GM19025 (cell line): ENCODE data around the gene USH2A.

ENCODE experiments used
- ATAC-seq: cut with Tn5 transposase; IDR thresholded peaks from one replicate; pipeline ENCODE4 v1.9.1; 2021; ENCODE audit warnings: mild to moderate bottlenecking, low read depth, moderate library complexity; ENCODE audit not compliant: unreplicated experiment

Gene USH2A

DNA sequence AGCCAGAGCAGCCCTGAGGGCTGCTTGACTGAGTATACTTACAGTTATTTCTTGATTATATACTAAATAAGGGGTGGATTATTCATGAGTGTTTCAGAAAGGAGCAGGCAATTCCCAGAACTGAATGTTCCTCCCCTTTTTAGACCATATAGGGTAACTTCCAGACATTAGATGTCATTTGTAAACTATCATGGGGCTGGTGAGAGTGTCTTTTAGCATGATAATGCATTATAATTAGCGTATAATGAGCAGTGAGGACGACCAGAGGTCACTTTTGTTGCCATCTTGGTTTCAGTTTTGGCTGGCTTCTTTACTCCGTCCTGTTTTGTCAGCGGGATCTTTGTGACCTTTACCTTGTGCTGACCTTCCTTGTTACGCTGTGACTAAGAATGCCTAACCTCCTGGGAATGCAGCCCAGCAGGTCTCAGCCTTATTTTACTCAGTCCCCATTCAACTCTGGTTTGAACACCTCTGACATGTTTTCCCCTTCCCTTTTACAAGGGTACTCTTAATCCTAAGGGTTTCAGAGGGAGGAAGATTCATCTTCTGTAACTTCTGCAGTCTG is 840.0 kb downstream of the USH2A start:
- ATAC-seq: peak; percentile 80

DNA sequence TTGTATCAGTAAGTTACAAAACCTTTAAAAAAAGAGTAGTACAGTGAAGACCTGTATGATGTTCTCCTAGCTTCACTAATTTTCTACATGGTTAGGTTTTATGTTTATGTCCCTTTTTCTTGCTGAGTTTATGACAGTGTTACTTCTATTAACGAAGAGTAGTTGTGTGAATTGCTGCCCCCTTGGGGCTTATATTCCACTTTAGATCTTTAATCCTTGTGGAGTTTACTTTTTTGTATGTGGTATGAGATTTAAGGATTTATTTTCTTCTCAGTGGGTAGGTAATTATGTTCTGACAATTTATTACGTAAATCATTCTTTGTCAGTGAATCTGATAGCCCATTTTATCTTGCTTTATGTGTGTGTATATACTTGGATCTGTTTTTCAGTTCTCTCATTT is 841.4 kb downstream of the USH2A start:
- ATAC-seq: no peak
